GM19023 (cell line): ENCODE data around the gene SYT8.
A peak's percentile ranks its signal among the peaks of the same experiment; 100 is the strongest.

Source experiments
- ATAC-seq: cut with Tn5 transposase; IDR thresholded peaks from one replicate; pipeline ENCODE4 v1.9.1; 2021; ENCODE audit warnings: mild to moderate bottlenecking, moderate library complexity; ENCODE audit not compliant: unreplicated experiment

SYT8 gene

GRCh38 chr11:1831338-1832210, 3.2 kb upstream of the SYT8 start:
- ATAC-seq, result no peak

- ATAC-seq, result no peak
These were observed 2.4 kb upstream of the SYT8 start for GRCh38 chr11:1832211-1832919.

- ATAC-seq, result no peak
These were observed 1.9 kb upstream of the SYT8 start for GRCh38 chr11:1832920-1833295.

GRCh38 chr11:1834062-1834610, 654 bp upstream of the SYT8 start:
- ATAC-seq, result no peak

GRCh38 chr11:1835671-1836010, 851 bp downstream of the SYT8 start:
- ATAC-seq, result no peak

GRCh38 chr11:1836011-1836945, 1.5 kb downstream of the SYT8 start:
- no peak for ATAC-seq

- peak; percentile 62 for ATAC-seq
These were observed 2.6 kb downstream of the SYT8 start for GRCh38 chr11:1837171-1838076.

- no peak for ATAC-seq
These were observed 3.3 kb downstream of the SYT8 start for GRCh38 chr11:1838077-1838425.

GRCh38 chr11:1838426-1839144, 3.8 kb downstream of the SYT8 start, which contains the start of gene TNNI2:
TNNI2 (plus strand) TSS chr11:1838981; CDS start chr11:1839697, 716 bp downstream.
- ATAC-seq, result no peak

- ATAC-seq, result no peak
These were observed 4.6 kb downstream of the SYT8 start for GRCh38 chr11:1839204-1839923.

GRCh38 chr11:1839924-1840779, 5.4 kb downstream of the SYT8 start:
- ATAC-seq, result no peak

GRCh38 chr11:1840780-1841480, 6.1 kb downstream of the SYT8 start:
- no peak for ATAC-seq

GRCh38 chr11:1841511-1842148, 6.8 kb downstream of the SYT8 start:
- no peak for ATAC-seq

GRCh38 chr11:1842149-1843097, 7.6 kb downstream of the SYT8 start:
- ATAC-seq, result no peak

GRCh38 chr11:1843098-1843473, 8.3 kb downstream of the SYT8 start:
- no peak for ATAC-seq

- no peak for ATAC-seq
These were observed 9.0 kb downstream of the SYT8 start for GRCh38 chr11:1843796-1844195.
